ENCODE measurements around the gene XRCC5.

GRCh38 chr2:216107320-216107719, 1.8 kb upstream of the XRCC5 start:
- no peak for TF ChIP-seq CTCF (IDR thresholded peaks at IDR 0.05)
- TF ChIP-seq POLR2AphosphoS5 (IDR thresholded peaks at IDR 0.05; ENCODE audit: low read depth, low read length) = no peak
- TF ChIP-seq REST (IDR thresholded peaks at IDR 0.05; ENCODE audit: insufficient read depth in 1 of 2, low read depth in 2 of 2, low read length in 1 of 2) = no peak
